ENCODE data around the gene FATE1.

The FATE1 gene

GRCh38 chrX:151703487-151703886, 12.3 kb upstream of the FATE1 start:
- no peak for DNase-seq (ENCODE audit: low read depth in 3 of 3)

DNA sequence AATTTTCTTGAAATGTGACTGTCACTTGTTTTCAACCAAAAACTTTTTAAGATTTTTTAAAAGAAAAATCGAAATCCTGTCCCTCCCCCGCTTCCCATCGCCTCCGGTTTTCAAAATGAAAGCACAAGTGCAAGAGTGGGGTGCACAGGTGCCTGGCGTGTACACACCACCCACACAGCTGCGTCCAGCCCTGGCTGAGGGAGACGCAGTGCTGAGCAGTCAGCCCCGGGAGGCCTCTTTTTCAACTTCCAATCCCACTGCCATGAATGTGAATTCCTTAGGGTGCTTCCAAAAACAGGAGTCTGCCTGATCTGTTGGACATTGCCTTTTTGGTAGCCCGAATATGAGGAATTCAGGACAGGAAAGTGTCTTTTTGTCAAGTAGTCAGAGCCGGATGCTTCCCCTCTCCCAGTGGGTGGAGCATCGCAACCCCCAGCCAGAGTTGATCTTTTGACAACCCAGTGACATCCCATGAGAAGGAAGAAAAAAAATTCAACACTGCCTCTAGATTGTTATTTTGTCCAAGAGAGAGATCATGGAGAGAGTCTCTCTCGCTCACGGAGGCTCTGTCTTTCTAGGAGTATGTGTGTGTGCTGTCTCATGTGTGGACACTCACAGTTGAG, 11.7 kb upstream of the FATE1 start:
- no peak for DNase-seq (ENCODE audit: low read depth in 3 of 3)

DNA sequence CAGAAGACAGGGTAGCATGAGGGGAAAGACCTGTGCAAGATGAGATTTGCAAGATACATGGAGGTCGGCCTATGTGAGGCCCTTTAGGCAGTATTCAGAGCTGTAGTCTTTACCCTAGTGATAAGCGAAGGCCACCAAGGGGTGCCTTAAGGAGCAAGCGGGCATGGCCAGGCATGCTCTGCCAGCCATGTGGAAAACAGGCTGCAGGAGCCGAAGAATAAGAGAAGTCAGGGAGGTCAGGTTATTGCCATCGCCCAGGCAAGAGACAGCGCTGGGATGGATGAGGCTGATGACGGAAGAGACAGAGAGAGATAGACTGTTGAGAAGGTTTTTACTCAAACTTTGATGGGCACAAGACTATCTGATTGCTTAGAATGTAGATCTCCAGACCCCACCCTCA, 7.0 kb upstream of the FATE1 start:
- no peak for DNase-seq (ENCODE audit: low read depth in 3 of 3)

DNA sequence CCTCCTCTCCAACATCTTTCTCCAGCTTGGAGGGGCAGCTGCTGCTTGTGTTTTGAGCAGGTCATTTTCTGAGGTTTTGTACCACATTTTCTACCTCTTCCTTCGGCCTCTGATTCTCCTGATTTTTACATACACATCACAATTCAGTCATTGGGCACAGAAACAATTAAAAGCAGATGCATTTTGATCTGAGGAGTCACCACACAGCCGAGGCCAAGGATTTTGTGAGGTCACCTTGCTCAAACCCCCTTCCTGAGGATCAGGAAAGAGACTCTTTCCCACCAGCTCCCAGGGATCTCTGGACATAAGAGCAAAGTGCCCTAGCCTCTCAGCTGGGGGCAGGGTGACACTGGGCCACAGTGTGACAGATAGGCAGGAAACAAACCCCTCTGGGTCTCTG, 5.4 kb upstream of the FATE1 start:
- no peak for DNase-seq (ENCODE audit: low read depth in 3 of 3)

GRCh38 chrX:151711154-151711553, 4.7 kb upstream of the FATE1 start:
- no peak for DNase-seq (ENCODE audit: low read depth in 3 of 3)

- no peak for DNase-seq (ENCODE audit: low read depth in 3 of 3)
Observed at GRCh38 chrX:151711787-151712186, 4.0 kb upstream of the FATE1 start.

- no peak for DNase-seq (ENCODE audit: low read depth in 3 of 3)
Observed at GRCh38 chrX:151712253-151712652, 3.6 kb upstream of the FATE1 start.

GRCh38 chrX:151713849-151714248, 2.0 kb upstream of the FATE1 start:
- no peak for DNase-seq (ENCODE audit: low read depth in 3 of 3)

DNA sequence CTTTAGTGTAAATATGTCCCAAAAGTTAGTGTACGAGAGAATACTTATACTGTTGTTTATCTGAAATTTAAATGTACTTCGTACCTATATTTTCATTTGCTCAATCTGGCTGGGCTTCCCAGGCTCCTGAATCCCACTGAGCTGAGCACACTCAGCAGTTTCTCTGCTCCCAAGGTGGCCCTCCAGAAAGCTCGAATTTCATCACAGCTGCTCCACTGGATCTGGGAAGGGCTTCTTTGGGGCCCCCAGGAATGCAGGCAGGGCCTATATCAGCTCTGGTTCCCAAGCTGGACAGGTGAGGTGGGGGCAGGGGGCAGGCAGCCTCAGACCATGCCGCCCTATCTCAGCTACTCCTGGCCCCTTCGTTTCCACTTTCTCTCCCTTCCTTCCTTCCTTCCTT, 1.5 kb upstream of the FATE1 start:
- no peak for DNase-seq (ENCODE audit: low read depth in 3 of 3)

- DNase-seq (ENCODE audit: low read depth in 3 of 3) = no peak
Observed at GRCh38 chrX:151722241-151722846, 6.5 kb downstream of the FATE1 start.

DNA sequence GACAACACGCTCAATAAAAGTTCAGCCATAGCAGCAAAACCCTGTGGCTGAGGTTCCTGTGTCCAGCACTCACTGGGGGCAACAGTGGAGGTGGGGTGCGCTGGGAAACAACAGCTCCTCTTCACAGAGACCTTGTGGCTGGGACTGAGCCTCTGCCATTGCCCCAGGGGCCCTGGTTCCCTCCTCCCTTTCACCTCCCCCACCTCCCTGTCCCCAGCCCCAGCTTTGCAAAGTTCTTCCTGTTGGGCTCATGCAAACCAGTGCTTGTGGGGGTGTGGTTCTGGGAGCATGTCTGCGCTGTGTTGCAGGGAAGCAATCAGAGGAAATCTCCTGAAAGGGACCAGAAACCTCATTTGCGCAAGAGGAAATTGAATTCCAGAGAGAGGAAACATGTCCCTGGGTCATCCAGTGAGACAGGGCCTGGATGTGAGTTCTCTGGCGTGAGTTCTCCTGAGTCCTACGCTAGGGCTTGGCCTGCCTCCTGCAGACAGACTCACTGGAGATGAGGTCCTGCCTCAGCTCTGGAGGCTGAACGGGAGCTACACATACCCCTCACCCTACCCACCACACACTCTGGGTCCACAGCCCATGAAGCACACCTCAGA, 7.4 kb downstream of the FATE1 start:
- DNase-seq (ENCODE audit: low read depth in 3 of 3) = no peak

DNA sequence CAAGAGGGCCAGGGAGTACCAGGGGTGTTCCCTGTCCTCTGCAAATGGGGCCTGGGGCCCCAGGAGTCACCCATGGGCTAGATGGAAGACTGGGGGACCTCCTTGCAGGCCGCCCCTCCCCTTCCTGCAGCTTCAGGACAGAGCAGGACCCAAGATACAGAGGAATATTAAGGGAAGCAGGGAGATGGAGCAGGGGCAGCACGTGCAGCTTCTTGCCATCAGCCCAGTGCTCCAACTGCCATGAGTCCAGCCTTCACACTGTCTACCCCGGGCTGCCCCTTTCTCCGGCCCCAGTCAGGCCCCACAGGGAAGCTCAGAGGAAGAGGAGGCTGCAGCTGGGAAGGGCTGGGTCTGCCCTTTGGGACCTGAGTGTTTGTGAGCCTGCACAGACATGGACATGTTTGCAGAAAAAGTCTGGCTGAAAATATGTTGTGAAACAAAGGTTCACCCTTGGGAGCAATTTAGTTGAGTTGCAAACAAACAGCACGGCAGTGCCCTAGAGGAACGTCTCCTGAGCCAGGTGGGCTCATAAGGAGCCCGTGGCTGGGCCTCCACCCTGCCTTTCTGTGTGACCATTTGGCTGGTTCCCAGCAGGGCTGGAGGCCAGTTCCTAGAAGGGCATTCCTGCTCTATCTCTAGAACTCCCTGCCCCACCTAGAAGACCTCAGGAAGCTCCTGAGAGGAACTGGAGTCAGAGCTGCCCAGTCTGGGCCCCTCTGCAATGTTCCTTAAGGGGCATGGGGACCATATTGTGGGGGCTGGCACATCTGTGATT, 8.9 kb downstream of the FATE1 start:
- no peak for DNase-seq (ENCODE audit: low read depth in 3 of 3)

DNA sequence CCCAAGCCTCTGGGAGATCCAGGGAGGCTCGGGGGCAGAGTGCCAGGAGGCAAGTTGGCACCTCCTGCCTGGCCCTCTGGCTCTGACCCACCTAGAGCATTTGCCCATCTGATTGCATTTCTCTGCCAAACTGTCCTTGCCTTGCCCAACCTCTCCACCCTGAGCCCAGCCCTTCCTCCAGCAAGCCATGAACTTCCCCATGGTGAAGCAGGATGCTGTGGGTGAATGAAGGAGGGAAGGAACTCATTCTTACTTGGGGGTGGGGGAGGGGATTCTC, 9.4 kb downstream of the FATE1 start:
- no peak for DNase-seq (ENCODE audit: low read depth in 3 of 3)

GRCh38 chrX:151726751-151727150, 10.9 kb downstream of the FATE1 start:
- no peak for DNase-seq (ENCODE audit: low read depth in 3 of 3)

DNA sequence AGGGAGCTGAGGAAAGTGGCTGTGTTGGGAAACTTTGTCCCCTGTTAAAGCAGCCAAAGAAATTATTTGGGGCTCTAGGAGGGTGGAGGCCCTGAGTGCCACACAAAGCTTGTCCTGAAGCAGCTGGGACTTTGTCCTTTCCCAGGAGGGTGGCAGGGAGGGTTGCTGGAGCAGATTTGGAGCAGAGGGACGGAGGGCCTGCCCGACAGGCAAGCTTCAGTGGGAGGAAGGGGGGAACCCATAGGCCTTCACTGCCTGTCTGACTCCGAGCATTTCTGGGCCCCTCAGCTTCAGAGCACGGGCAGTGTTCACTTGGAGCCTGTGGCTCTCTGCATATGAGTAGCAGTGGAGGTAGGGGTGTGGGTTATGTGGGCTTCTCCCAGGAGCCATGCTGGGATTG, 11.5 kb downstream of the FATE1 start:
- DNase-seq (ENCODE audit: low read depth in 3 of 3) = no peak

- no peak for DNase-seq (ENCODE audit: low read depth in 3 of 3)
Observed at GRCh38 chrX:151729056-151729725, 13.4 kb downstream of the FATE1 start.

GRCh38 chrX:151734446-151734845, 18.6 kb downstream of the FATE1 start, which contains the start of gene CNGA2:
TSS of gene CNGA2 (plus strand) at chrX:151734746. CDS start at chrX:151738484, 3,738 bp downstream.
- DNase-seq (ENCODE audit: low read depth in 3 of 3) = no peak

- DNase-seq (ENCODE audit: low read depth in 3 of 3) = no peak
Observed at GRCh38 chrX:151735219-151735618, 19.4 kb downstream of the FATE1 start.

DNA sequence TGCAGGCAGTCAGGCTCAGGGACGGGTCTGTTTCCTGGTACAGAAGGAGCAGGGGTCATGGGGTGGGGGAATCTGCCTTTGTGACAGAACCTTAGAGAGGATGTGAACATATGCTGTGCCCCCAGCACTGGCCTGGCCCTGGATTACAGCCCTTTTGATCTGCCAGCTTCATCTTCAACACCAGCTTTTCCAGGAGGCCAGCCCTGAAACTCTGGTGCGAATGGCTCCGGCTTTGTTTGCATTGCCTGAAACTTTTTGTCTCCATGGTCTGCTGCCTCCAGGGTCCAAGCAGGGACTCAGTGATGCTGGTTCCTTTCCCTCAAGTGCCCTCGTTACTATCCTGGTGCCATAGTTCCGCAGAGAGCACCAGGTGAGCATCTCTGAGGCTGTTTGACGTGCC, 20.9 kb downstream of the FATE1 start:
- DNase-seq (ENCODE audit: low read depth in 3 of 3) = no peak

DNA sequence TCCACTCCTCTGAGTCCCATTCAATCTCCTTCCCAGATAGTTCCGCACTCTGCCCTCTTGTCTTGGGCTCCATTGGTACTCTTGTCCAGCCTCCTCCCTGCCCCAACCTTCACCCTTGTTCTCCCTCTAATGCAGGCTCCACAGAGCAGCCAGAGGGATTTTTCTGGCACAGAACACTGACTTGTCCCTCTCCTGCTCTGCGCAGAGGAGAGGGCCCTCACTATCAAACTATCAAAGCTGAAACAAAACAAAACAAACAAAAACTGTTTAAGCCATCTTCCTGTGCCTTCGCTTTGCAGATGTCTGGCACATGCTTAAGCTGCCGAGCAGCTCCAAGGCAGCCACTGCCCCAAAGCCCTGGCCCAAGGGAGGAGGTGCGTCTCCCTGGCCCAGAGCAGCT, 21.7 kb downstream of the FATE1 start:
- DNase-seq (ENCODE audit: low read depth in 3 of 3) = no peak

DNA sequence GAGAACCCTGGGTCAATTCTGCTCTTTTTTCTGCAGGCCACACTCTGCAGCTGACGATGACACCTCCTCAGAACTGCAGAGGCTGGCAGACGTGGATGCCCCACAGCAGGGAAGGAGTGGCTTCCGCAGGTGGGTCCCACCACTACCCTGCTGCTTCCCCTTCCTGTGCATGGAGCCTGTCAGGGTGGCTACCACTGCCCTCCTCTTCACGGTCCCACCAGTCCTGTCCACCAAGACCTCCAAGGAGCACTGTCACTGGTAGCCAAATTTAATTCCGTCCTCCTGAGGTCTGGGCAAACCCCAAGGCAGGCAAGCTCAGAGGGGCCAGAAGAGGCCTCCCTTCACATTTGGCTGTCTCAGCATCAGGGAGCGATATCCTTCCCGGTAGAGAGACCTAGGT, 22.9 kb downstream of the FATE1 start:
- DNase-seq (ENCODE audit: low read depth in 3 of 3) = no peak

DNA sequence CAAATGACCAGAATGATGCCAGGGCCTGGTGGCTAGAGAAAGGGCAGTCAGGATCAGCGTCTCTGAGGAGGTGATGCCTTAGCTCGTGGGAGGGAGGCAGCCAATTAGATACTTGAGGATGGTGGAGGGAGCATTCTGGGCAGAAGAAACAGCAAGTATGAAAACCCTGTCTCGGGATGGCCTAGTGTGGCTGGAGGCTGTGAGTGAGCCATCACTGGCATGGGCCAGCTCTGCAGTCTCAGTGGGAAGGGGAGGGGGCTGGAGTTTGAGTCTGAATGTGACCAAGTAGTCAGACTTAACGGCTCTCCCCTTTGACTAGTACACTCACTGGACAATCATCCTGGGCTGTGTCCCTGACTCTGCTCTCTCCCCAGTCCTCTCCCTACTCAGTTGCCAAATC, 25.8 kb downstream of the FATE1 start:
- DNase-seq (ENCODE audit: low read depth in 3 of 3) = no peak

Measured in stimulated activated CD4-positive, alpha-beta T cell treated with anti-CD3 and anti-CD28 coated beads, TNF-alpha, amount 100 ng/mL, for 4 hours (primary cell).